HCT116 (cell line): ENCODE data around the gene GRIK1.

Experiments
- CBX3 ChIP-seq: IDR thresholded peaks from 2 replicates; pipeline ENCODE4 v1.6.1; 2012; ENCODE audit warnings: low read depth
- ELF1 ChIP-seq: IDR thresholded peaks from 2 replicates; pipeline ENCODE4 v1.6.1; 2012; ENCODE audit warnings: low read depth, borderline replicate concordance
- EZH2 ChIP-seq: fragments of 200-600 bp; sonication (generic); IDR thresholded peaks from 2 replicates; pipeline ENCODE4 v1.6.1; 2017; ENCODE audit warnings: antibody characterized with exemption, mixed run types
- JUND ChIP-seq: IDR thresholded peaks from 2 replicates; pipeline ENCODE4 v1.6.1; 2012
- POLR2A ChIP-seq: IDR thresholded peaks from 2 replicates; pipeline ENCODE4 v1.7.0; 2011; ENCODE audit warnings: borderline replicate concordance; ENCODE audit not compliant: insufficient read depth, insufficient read length; ENCODE audit errors: extremely low read depth
- REST ChIP-seq: IDR thresholded peaks from 2 replicates; pipeline ENCODE4 v1.6.1; 2012; ENCODE audit warnings: low read depth
- SRF ChIP-seq: IDR thresholded peaks from 2 replicates; pipeline ENCODE4 v1.6.1; 2012; ENCODE audit warnings: low read depth
- TCF7L2 ChIP-seq: IDR thresholded peaks from 2 replicates; pipeline ENCODE4 v1.7.0; 2011; ENCODE audit warnings: borderline replicate concordance, inconsistent platforms; ENCODE audit not compliant: insufficient read depth, insufficient read length; ENCODE audit errors: extremely low read depth
- TF ChIP-seq, protein P1 (sequence below), 3 experiments: fragments of 200-600 bp in 1 of 3; sonication (generic) in 1 of 3; IDR thresholded peaks in 2 of 3; conservative IDR thresholded peaks in 1 of 3; 2 replicates each; pipeline ENCODE4 v1.5.1; 2012 to 2017; ENCODE audit warnings: low read depth in 2 of 3, low read length in 2 of 3, antibody characterized with exemption in 1 of 3, borderline replicate concordance in 1 of 3, control low read depth in 1 of 3, mild to moderate bottlenecking in 1 of 3, mixed read lengths in 1 of 3, mixed run types in 1 of 3, moderate library complexity in 1 of 3; ENCODE audit not compliant: insufficient read depth in 1 of 3

- TF ChIP-seq TCF7L2 = no peak
- no peak for TF ChIP-seq POLR2A
- no peak for TF ChIP-seq REST
- TF ChIP-seq JUND = no peak
- no peak for TF ChIP-seq EZH2
- TF ChIP-seq, protein P1, sequence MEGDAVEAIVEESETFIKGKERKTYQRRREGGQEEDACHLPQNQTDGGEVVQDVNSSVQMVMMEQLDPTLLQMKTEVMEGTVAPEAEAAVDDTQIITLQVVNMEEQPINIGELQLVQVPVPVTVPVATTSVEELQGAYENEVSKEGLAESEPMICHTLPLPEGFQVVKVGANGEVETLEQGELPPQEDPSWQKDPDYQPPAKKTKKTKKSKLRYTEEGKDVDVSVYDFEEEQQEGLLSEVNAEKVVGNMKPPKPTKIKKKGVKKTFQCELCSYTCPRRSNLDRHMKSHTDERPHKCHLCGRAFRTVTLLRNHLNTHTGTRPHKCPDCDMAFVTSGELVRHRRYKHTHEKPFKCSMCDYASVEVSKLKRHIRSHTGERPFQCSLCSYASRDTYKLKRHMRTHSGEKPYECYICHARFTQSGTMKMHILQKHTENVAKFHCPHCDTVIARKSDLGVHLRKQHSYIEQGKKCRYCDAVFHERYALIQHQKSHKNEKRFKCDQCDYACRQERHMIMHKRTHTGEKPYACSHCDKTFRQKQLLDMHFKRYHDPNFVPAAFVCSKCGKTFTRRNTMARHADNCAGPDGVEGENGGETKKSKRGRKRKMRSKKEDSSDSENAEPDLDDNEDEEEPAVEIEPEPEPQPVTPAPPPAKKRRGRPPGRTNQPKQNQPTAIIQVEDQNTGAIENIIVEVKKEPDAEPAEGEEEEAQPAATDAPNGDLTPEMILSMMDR (IDR thresholded peaks at IDR 0.05 in 2 of 3, conservative IDR thresholded peaks at IDR 0.05 in 1 of 3; ENCODE audit: borderline replicate concordance in 1 of 3, insufficient read depth in 1 of 3, low read depth in 2 of 3, low read length in 2 of 3) = no peak
- TF ChIP-seq CBX3 = no peak
- no peak for TF ChIP-seq ELF1
- no peak for TF ChIP-seq SRF
Measured at GRCh38 chr21:29825936-29826335, 113.9 kb downstream of the GRIK1 start.
